RWPE2 (cell line): ENCODE results near the gene C1QTNF1.
A peak's percentile ranks its signal among the peaks of the same experiment; 100 is the strongest.

Source experiments
- ATAC-seq: fragments of 200-7000 bp; cut with Tn5 transposase; 3 replicates; pipeline ENCODE4 v1.9.1; 2021; ENCODE audit warnings: low read depth
- DNase-seq: peaks from one replicate; pipeline ENCODE4 v3.0.0-alpha.2; 2020; ENCODE audit warnings: low spot score
- H3K27ac ChIP-seq: fragments of 450-650 bp; 2 replicates; pipeline ENCODE4 v1.5.1; 2017; ENCODE audit warnings: mild to moderate bottlenecking; ENCODE audit not compliant: poor library complexity, severe bottlenecking
- H3K27me3 ChIP-seq: fragments of 250-450 bp; sonication (Bioruptor Pico); 2 replicates; pipeline ENCODE4 v1.5.1; 2021; ENCODE audit warnings: mild to moderate bottlenecking, moderate library complexity; ENCODE audit not compliant: insufficient read depth, poor library complexity, severe bottlenecking
- H3K36me3 ChIP-seq: fragments of 250-450 bp; sonication (Bioruptor Pico); 2 replicates; pipeline ENCODE4 v1.5.1; 2020; ENCODE audit warnings: low read depth, mild to moderate bottlenecking, moderate library complexity
- H3K4me1 ChIP-seq: fragments of 250-450 bp; sonication (Bioruptor Pico); 2 replicates; pipeline ENCODE4 v1.5.1; 2021; ENCODE audit warnings: mild to moderate bottlenecking, moderate library complexity; ENCODE audit not compliant: insufficient read depth, poor library complexity, severe bottlenecking
- H3K4me3 ChIP-seq: fragments of 250-450 bp; sonication (Bioruptor Pico); 2 replicates; pipeline ENCODE4 v1.5.1; 2021; ENCODE audit warnings: mild to moderate bottlenecking, moderate library complexity; ENCODE audit not compliant: severe bottlenecking
- H3K9me3 ChIP-seq: fragments of 250-450 bp; sonication (Bioruptor Pico); 2 replicates; pipeline ENCODE4 v1.5.1; 2021; ENCODE audit warnings: mild to moderate bottlenecking, moderate library complexity; ENCODE audit not compliant: severe bottlenecking
- CTCF ChIP-seq: fragments of 450-650 bp; IDR thresholded peaks from one replicate; pipeline ENCODE4 v1.5.1; 2017; ENCODE audit warnings: mild to moderate bottlenecking, moderate library complexity; ENCODE audit not compliant: poor library complexity, severe bottlenecking

C1QTNF1 gene

GRCh38 chr17:79009397-79010303 lies 14.3 kb upstream of the C1QTNF1 start, which contains the start of gene CANT1:
CANT1 (minus strand) TSS chr17:79009764; CDS start chr17:78997622, 12,142 bp downstream.
- Histone ChIP-seq H3K9me3 (peaks cover 9% of the 10 kb centered on the region), H3K27ac (peak within 1 kb of the TSS; percentile 56), H3K4me1 (peaks cover 40% of the 10 kb centered on the region), H3K4me3 (peak within 1 kb of the TSS; percentile 95), H3K27me3 (no peaks in the 10 kb centered on the region), H3K36me3 (peaks cover 24% of the 10 kb centered on the region)
- TF ChIP-seq CTCF: no peak
- ATAC-seq: peak; percentile 78
- peak; percentile 50 for DNase-seq

DNA sequence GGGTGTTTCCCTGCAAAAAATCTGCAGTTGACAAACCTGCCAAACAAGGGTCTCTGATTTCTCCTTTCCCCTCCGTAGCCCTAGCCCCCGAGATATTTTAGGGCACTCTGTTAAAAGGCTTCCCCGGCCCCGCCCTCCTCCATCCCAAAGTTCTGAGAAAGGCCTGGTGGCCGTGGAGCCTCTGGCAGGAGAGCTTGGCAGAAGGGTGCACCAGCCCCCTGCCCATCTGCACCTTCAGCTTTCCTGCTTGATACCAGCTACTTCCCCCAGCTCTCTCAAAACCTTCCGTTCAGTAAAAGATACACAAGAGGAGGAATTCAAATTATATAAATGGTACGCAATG lies 13.7 kb upstream of the C1QTNF1 start:
- H3K4me1 ChIP-seq: peaks cover 43% of the 10 kb centered on the region
- H3K27me3 ChIP-seq: no peaks in the 10 kb centered on the region
- H3K27ac ChIP-seq: peak overlapping the region; percentile 56
- ATAC-seq (no peak), DNase-seq (no peak)
- peaks cover 24% of the 10 kb centered on the region for H3K36me3 ChIP-seq
- H3K4me3 ChIP-seq: no peak overlapping the region
- H3K9me3 ChIP-seq: peaks cover 15% of the 10 kb centered on the region
- TF ChIP-seq CTCF: no peak

DNA sequence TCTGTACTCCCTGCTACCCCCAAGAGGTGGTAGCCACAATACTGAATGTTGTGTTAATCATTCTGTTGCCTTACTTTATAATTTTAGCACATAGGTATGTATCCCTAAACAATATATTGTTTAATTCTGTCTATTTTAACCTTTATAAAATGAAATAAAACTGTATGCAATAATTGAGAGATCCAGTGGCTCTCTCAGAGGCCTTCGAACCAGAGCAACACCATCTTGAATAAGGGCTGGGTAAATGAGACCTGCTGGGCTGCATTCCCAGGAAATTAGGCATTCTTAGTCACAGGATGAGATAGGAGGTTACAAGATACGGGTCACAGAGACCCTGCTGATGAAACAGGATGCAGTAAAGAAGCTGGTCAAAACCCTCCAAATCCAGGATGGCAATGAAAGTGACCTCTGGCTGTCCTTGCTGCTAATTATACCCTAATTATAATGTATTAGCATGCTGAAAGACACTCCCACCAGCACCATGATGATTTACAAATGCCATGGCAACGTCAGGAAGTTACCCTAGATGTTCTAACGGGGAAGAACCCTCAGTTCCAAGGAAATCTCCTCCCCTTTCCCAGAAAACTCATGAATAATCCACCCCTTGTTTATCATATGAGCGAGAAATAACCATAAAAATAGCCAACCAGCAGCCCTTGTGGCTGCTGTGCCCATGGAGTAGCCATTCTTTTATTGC lies 12.4 kb upstream of the C1QTNF1 start:
- Histone ChIP-seq H3K36me3 (peaks cover 20% of the 10 kb centered on the region), H3K9me3 (peaks cover 15% of the 10 kb centered on the region), H3K4me3 (no peak overlapping the region), H3K4me1 (peaks cover 32% of the 10 kb centered on the region), H3K27ac (peak overlapping the region; percentile 56), H3K27me3 (no peaks in the 10 kb centered on the region)
- DNase-seq: peak; percentile 40
- peak; percentile 64 for ATAC-seq
- TF ChIP-seq CTCF: no peak

- Histone ChIP-seq H3K36me3 (peaks cover 9% of the 10 kb centered on the region), H3K4me1 (peaks cover 36% of the 10 kb centered on the region), H3K27me3 (no peaks in the 10 kb centered on the region), H3K27ac (peak overlapping the region; percentile 56), H3K9me3 (peaks cover 15% of the 10 kb centered on the region), H3K4me3 (no peak overlapping the region)
- TF ChIP-seq CTCF: no peak
- DNase-seq: peak; percentile 15
- ATAC-seq: no peak
Observed at GRCh38 chr17:79012563-79013134, 11.3 kb upstream of the C1QTNF1 start.
